Right renal pelvis (tissue), 4 donors: ENCODE data around the gene PDZD2. TPM values are rescaled to one million over a fixed set of nuclear protein-coding genes. Genes with fewer than 3 reads are reported as not detected.
"Not testable (repeated sequence)": the region's sequence is repeated elsewhere in the genome, so short reads cannot be mapped to it uniquely, and the experiment has no call there.

Experiments used
- DNase-seq, 4 donors: peaks; one replicate each; pipeline ENCODE4 v3.0.0-alpha.2; 2013; ENCODE audit warnings: low read depth in 4 of 4, low spot score in 3 of 4, missing footprints in 1 of 4
- polyA plus RNA-seq, 4 donors: library from polyadenylated mRNA; unstranded; fragments of 120-200 nt; gene quantifications; one replicate each; pipeline ENCODE4 v1.2.1, GENCODE V29; 2013; ENCODE audit not compliant: insufficient read length in 4 of 4

PDZD2 gene
- polyA plus RNA-seq, 4 donors = 14.9 to 21.5 (median 19.9) TPM

GRCh38 chr5:31993165-31993961, 354.4 kb downstream of the PDZD2 start:
- no peak for DNase-seq

GRCh38 chr5:31995006-31995405, 356.1 kb downstream of the PDZD2 start:
- no peak for DNase-seq

GRCh38 chr5:31995714-31996113, 356.8 kb downstream of the PDZD2 start:
- DNase-seq = no peak

- no peak for DNase-seq
Measured at GRCh38 chr5:31996909-31997308, 358.0 kb downstream of the PDZD2 start.

GRCh38 chr5:31999470-31999869, 360.5 kb downstream of the PDZD2 start:
- no peak for DNase-seq

- DNase-seq = no peak
Measured at GRCh38 chr5:32000731-32001130, 361.8 kb downstream of the PDZD2 start.

- DNase-seq = no peak
Measured at GRCh38 chr5:32001284-32001683, 362.4 kb downstream of the PDZD2 start.

GRCh38 chr5:32001707-32002106, 362.8 kb downstream of the PDZD2 start:
- no peak for DNase-seq

- DNase-seq = no peak
Measured at GRCh38 chr5:32002755-32003154, 363.8 kb downstream of the PDZD2 start.

- DNase-seq = no peak
Measured at GRCh38 chr5:32003981-32004380, 365.1 kb downstream of the PDZD2 start.

GRCh38 chr5:32004404-32004803, 365.5 kb downstream of the PDZD2 start:
- DNase-seq = no peak

- no peak for DNase-seq
Measured at GRCh38 chr5:32008746-32009145, 369.8 kb downstream of the PDZD2 start.

GRCh38 chr5:32013658-32014057, 374.7 kb downstream of the PDZD2 start:
- no peak for DNase-seq

GRCh38 chr5:32014096-32014745, 375.3 kb downstream of the PDZD2 start:
- DNase-seq = no peak

GRCh38 chr5:32015262-32015661, 376.3 kb downstream of the PDZD2 start:
- DNase-seq = not testable (repeated sequence)

- DNase-seq = no peak
Measured at GRCh38 chr5:32017692-32018367, 378.9 kb downstream of the PDZD2 start.

GRCh38 chr5:32018476-32019436, 379.8 kb downstream of the PDZD2 start:
- DNase-seq = no peak

GRCh38 chr5:32020271-32020670, 381.3 kb downstream of the PDZD2 start:
- DNase-seq = no peak

GRCh38 chr5:32020946-32021345, 382.0 kb downstream of the PDZD2 start:
- no peak for DNase-seq

GRCh38 chr5:32021771-32022170, 382.8 kb downstream of the PDZD2 start:
- DNase-seq = no peak
